GM21737 (cell line): ENCODE results near the gene BACH1.
"Not testable (repeated sequence)": the region's sequence is repeated elsewhere in the genome, so short reads cannot be mapped to it uniquely, and the experiment has no call there.

Experiments used
- ATAC-seq: cut with Tn5 transposase; IDR thresholded peaks from one replicate; pipeline ENCODE4 v1.9.1; 2021; ENCODE audit warnings: mild to moderate bottlenecking, moderate library complexity; ENCODE audit not compliant: unreplicated experiment

BACH1 gene

GRCh38 chr21:29342363-29342957 lies 43.7 kb downstream of the BACH1 start:
- ATAC-seq: no peak

DNA sequence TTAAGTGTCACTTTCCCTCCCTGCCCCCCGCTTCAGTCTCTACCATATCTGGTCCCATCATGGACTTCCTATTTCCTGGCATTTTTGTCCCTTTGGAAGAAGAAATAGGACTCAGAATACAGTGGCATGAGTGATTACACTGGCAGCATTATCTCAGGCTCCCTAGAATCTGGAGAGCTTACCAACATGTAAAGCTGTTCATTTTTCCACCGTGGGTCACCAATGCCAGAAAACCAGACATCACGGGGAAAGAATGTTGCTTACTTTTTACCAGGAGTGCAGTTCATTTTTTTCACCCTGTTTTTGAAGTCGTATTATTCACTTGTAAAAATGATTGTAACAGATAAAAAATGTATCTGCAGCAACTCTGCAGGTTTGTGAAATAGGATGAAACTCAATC lies 44.8 kb downstream of the BACH1 start:
- ATAC-seq: no peak

DNA sequence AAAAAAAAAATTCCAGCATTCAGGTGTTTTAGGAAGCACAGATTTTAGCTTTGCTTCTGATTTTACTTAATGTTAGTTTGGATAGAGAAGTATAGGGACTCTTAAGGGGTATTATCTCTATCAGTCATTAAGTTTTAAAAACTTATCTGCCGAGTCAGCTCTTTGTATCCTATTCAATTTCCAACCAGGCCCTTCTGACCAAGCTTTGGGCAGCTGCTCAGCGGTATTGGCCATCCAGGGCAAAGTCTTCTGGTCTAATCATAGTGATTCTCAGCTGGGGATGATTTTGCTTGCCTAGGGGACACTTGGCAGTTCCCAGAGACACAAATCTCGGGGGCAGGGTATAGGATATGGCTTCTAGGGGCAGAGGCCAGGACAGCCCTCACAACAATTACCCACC lies 47.6 kb downstream of the BACH1 start:
- ATAC-seq: no peak

GRCh38 chr21:29346771-29347170 lies 48.0 kb downstream of the BACH1 start:
- ATAC-seq: no peak

DNA sequence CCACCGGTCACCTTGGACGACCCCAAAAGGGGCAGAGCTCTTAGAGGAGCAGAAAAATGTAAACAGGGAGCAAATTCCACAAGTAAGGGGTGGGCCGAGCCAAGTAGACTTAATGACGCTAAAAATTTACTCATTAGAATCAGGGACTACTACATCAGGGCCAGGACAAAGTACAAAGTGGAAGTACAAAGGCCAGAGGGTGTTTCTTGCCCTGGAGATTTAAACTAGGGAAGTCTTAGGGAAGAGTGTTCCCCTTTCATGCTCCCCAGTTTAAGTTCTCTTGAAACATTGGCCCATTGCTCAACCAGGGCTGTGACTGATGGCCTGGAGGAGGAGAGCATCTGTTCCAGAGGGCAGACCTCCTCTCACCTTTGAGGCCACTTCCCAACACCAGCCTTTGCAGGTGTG lies 48.6 kb downstream of the BACH1 start:
- no peak for ATAC-seq

GRCh38 chr21:29349702-29350101 lies 51.0 kb downstream of the BACH1 start:
- ATAC-seq: no peak

DNA sequence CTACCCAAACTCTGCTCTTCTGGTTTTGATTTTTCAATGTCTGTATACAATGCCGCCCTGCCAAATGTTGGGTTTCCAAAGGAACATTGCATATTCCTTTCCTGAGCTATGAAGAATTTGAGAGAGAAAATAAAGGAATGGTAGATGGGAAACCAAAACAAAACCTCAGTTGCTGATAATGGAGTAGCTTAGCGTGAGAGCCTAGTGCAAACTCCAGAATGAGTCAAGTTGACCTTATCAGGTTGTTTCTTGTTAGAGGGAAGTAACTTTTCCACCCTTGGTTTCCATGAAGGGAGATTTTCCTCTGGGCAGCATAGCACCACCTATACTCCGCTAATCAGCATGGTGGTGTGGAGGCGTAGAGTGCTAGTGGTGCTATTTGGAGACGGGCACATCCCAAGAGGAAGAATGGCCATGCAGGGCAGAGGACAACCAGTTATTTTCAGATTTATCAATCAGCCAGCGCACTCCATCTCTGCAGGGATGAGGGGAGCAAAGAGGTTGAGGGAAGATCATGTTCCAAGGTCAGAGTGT lies 51.6 kb downstream of the BACH1 start:
- ATAC-seq: no peak

DNA sequence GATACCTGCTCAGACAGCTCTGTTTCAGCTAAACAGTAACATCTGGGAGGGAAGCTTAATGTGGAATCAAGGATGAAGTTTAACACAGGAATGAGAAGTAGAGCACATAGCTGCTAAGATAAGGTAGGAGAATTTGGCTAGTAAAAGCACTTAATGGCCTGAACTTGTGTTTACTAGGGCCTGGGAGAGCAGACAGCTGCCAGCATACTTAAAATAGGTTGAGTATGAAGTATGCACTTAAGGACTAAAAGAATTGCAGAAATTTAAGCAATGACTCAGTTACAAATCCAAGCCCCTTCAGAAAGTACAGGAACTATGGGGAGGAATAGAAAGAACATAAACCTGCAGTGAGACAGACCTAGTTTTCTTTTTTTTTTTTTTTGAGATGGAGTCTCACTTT lies 53.0 kb downstream of the BACH1 start:
- no peak for ATAC-seq

GRCh38 chr21:29355043-29355710 lies 56.5 kb downstream of the BACH1 start:
- not testable (repeated sequence) for ATAC-seq

GRCh38 chr21:29356291-29356690 lies 57.6 kb downstream of the BACH1 start:
- not testable (repeated sequence) for ATAC-seq

DNA sequence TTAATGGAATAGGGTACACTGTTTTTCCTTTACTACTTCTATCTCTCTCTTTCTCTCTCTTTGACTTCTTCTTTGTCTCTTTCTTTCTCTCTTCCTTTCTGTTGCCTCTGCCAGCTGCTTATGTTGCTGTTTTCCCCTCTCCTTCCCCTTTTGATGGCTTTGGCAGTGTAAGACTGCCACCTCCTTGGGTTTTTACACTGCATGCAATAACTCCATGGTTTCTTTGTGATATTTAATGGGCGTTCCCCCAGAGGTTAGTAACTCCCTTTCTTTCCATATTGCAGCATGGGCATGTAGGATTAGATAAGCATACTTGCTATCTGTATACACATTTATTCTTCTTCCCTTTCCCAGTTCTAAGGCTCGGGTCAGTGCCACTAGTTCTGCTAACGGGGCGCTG lies 58.1 kb downstream of the BACH1 start:
- not testable (repeated sequence) for ATAC-seq

GRCh38 chr21:29359718-29360117 lies 61.0 kb downstream of the BACH1 start:
- no peak for ATAC-seq

GRCh38 chr21:29360799-29361765 lies 62.4 kb downstream of the BACH1 start:
- ATAC-seq: no peak

DNA sequence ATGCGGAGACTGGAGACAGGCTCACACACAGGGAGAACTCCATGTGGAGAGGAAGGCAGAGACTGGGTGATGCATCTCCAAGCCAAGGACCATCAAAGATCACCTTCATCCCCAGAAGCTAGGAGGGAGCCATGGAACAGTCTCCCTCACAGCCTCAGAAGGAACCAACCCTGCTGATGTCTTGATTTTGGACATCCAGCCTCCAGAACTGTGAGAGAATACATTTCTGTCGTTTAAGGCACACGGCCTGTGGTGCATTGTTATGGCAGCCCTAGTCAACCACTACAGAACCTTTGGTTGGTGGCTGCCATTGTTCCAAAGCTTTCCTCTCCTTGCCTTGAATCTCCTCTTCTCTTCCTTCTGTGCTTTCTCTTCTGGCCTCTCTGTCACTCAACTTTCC lies 64.0 kb downstream of the BACH1 start:
- no peak for ATAC-seq

GRCh38 chr21:29365661-29366265 lies 67.0 kb downstream of the BACH1 start:
- no peak for ATAC-seq

- no peak for ATAC-seq
Observed at GRCh38 chr21:29366532-29366931, 67.8 kb downstream of the BACH1 start.

DNA sequence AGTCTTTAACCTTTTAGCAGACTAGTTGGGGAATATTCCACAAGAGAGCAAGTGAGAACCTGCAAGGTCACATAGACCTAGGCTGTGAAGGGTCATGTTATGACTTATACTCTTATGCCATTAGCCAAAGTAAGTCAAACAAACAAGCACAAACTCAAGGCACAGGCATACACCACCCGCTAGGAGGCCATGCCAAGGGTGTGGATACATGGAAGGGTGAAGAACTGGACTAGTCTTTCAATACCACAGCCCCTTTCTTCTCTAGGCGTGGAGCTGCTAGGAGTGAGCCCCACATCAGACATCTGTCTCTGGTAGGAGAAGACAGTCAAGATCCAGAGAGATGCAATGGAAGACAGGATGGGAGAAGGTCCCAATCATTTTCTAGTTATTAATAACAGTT lies 68.6 kb downstream of the BACH1 start:
- ATAC-seq: no peak

- no peak for ATAC-seq
Observed at GRCh38 chr21:29368906-29369305, 70.2 kb downstream of the BACH1 start.

DNA sequence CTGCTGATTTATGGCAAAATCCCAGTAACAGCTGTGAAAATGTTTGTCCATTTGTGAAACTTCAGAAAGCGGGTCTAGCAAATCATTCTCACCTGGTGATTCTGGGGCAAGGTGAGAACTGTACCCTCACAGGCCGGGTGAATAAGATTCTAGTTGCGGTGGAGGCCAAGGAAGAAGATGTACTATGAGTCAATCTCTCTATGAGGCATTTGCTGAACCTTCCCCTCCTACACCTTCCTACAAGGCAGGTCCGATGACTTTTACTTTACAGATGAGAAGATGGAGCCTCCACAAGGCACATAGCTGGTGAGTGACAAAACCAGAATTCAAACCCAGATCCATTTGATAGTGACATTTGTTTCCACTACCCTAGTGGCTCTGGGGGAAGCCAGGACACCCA lies 72.7 kb downstream of the BACH1 start:
- ATAC-seq: no peak

GRCh38 chr21:29372063-29372802 lies 73.5 kb downstream of the BACH1 start:
- peak; percentile 77 for ATAC-seq
